H9 (cell line): ENCODE results near the gene TMEM271. TPM values are rescaled to one million over a fixed set of nuclear protein-coding genes. Genes with fewer than 3 reads are reported as not detected.

Experiments
- DNase-seq: peaks from one replicate; pipeline ENCODE4 v3.0.0-alpha.2; 2017
- H2AFZ ChIP-seq: one replicate; pipeline ENCODE4 v1.6.1; 2013; ENCODE audit warnings: mild to moderate bottlenecking, low read length, control low read depth, moderate library complexity
- H2AK5ac ChIP-seq: 2 replicates; pipeline ENCODE4 v1.6.1; 2013; ENCODE audit warnings: low read length, control low read depth, mixed read lengths; ENCODE audit not compliant: insufficient read length
- H2BK120ac ChIP-seq: one replicate; pipeline ENCODE4 v1.6.1; 2013; ENCODE audit warnings: low read depth, mild to moderate bottlenecking, low read length, control low read depth, inconsistent platforms; ENCODE audit not compliant: poor library complexity, severe bottlenecking
- H2BK12ac ChIP-seq: 2 replicates; pipeline ENCODE4 v1.6.1; 2013; ENCODE audit warnings: low read length, control low read depth, mixed read lengths, low read depth; ENCODE audit not compliant: insufficient read length
- H2BK15ac ChIP-seq: 2 replicates; pipeline ENCODE4 v1.6.1; 2013; ENCODE audit warnings: low read depth, low read length, control low read depth
- H2BK20ac ChIP-seq: one replicate; pipeline ENCODE4 v1.6.1; 2013; ENCODE audit warnings: low read depth, mild to moderate bottlenecking, low read length, control low read depth, inconsistent platforms; ENCODE audit not compliant: poor library complexity, severe bottlenecking
- H2BK5ac ChIP-seq: 2 replicates; pipeline ENCODE4 v1.6.1; 2013; ENCODE audit warnings: low read length, control low read depth, mixed read lengths; ENCODE audit not compliant: insufficient read length
- H3K14ac ChIP-seq: 2 replicates; pipeline ENCODE4 v1.6.1; 2013; ENCODE audit warnings: low read length, control low read depth; ENCODE audit not compliant: insufficient read depth
- H3K18ac ChIP-seq: 2 replicates; pipeline ENCODE4 v1.6.1; 2013; ENCODE audit warnings: low read depth, mild to moderate bottlenecking, mixed read lengths, low read length, control low read depth; ENCODE audit not compliant: insufficient read length
- H3K23ac ChIP-seq: 2 replicates; pipeline ENCODE4 v1.6.1; 2013; ENCODE audit warnings: low read length, control low read depth, mixed read lengths, low read depth; ENCODE audit not compliant: insufficient read length
- H3K23me2 ChIP-seq: 2 replicates; pipeline ENCODE4 v1.6.1; 2013; ENCODE audit warnings: low read depth, mild to moderate bottlenecking, mixed read lengths, low read length, control low read depth; ENCODE audit not compliant: insufficient read length, poor library complexity, severe bottlenecking
- H3K27ac ChIP-seq: 2 replicates; pipeline ENCODE4 v1.5.1; 2013; ENCODE audit warnings: low read length, control low read depth, mixed read lengths, low read depth; ENCODE audit not compliant: insufficient read length
- H3K27me3 ChIP-seq: 2 replicates; pipeline ENCODE4 v1.6.1; 2013; ENCODE audit warnings: low read length, control low read depth, inconsistent platforms; ENCODE audit not compliant: insufficient read depth
- H3K4ac ChIP-seq: 2 replicates; pipeline ENCODE4 v1.6.1; 2013; ENCODE audit warnings: low read depth, mild to moderate bottlenecking, control low read depth, inconsistent platforms, low read length, moderate library complexity
- H3K4me1 ChIP-seq: 2 replicates; pipeline ENCODE4 v1.6.1; 2013; ENCODE audit warnings: low read length, control low read depth, inconsistent platforms; ENCODE audit not compliant: insufficient read depth
- H3K4me2 ChIP-seq: 2 replicates; pipeline ENCODE4 v1.6.1; 2013; ENCODE audit warnings: low read length, control low read depth, mixed read lengths; ENCODE audit not compliant: insufficient read length, insufficient read depth
- H3K56ac ChIP-seq: 2 replicates; pipeline ENCODE4 v1.6.1; 2013; ENCODE audit warnings: low read depth, mild to moderate bottlenecking, mixed read lengths, low read length, control low read depth; ENCODE audit not compliant: insufficient read length
- H3K79me1 ChIP-seq: 2 replicates; pipeline ENCODE4 v1.6.1; 2013; ENCODE audit warnings: low read depth, mild to moderate bottlenecking, moderate library complexity, low read length, control low read depth, inconsistent platforms; ENCODE audit not compliant: insufficient read depth, poor library complexity, severe bottlenecking
- H3K79me2 ChIP-seq: 2 replicates; pipeline ENCODE4 v1.6.1; 2013; ENCODE audit warnings: low read length, control low read depth, inconsistent platforms; ENCODE audit not compliant: insufficient read depth
- H3K9ac ChIP-seq: 2 replicates; pipeline ENCODE4 v1.6.1; 2013; ENCODE audit warnings: low read length, control low read depth, mixed read lengths; ENCODE audit not compliant: insufficient read length; ENCODE audit errors: extremely low read depth
- H3K9me3 ChIP-seq: one replicate; pipeline ENCODE4 v1.6.1; 2013; ENCODE audit warnings: low read depth, low read length, inconsistent platforms; ENCODE audit not compliant: control insufficient read depth
- H3T11ph ChIP-seq: one replicate; pipeline ENCODE4 v1.6.1; 2013; ENCODE audit warnings: mild to moderate bottlenecking, low read length, control low read depth, inconsistent platforms
- H4K20me1 ChIP-seq: one replicate; pipeline ENCODE4 v1.6.1; 2013; ENCODE audit not compliant: control insufficient read depth, insufficient read length, insufficient read depth
- H4K5ac ChIP-seq: 2 replicates; pipeline ENCODE4 v1.6.1; 2013; ENCODE audit warnings: low read depth, mild to moderate bottlenecking, mixed read lengths, low read length, control low read depth; ENCODE audit not compliant: insufficient read length
- H4K8ac ChIP-seq: replicated peaks from 2 replicates; pipeline ENCODE4 v1.6.1; 2013; ENCODE audit warnings: low read length, control low read depth, mixed read lengths, low read depth; ENCODE audit not compliant: insufficient read length
- H4K91ac ChIP-seq: 2 replicates; pipeline ENCODE4 v1.6.1; 2013; ENCODE audit warnings: low read depth, mild to moderate bottlenecking, moderate library complexity, mixed read lengths, low read length, control low read depth; ENCODE audit not compliant: insufficient read length
- H3K27ac Mint-ChIP-seq, 3 experiments: 2 replicates in 2 of 3; 3 replicates in 1 of 3; pipeline ENCODE4 v1.8.0; 2020 to 2021; ENCODE audit warnings: mixed read lengths in 3 of 3, mild to moderate bottlenecking in 1 of 3, moderate library complexity in 1 of 3
- H3K27me3 Mint-ChIP-seq: 2 replicates; pipeline ENCODE4 v1.8.0; 2021; ENCODE audit warnings: low read depth, mild to moderate bottlenecking, moderate library complexity, mixed read lengths
- H3K36me3 Mint-ChIP-seq, 3 experiments: 2 replicates in 2 of 3; 3 replicates in 1 of 3; pipeline ENCODE4 v1.8.0; 2020 to 2021; ENCODE audit warnings: low read depth in 3 of 3, mixed read lengths in 3 of 3; ENCODE audit not compliant: insufficient read depth in 1 of 3
- H3K4me1 Mint-ChIP-seq, 2 experiments: 2 replicates each; pipeline ENCODE4 v1.8.0; 2020; ENCODE audit warnings: mixed read lengths in 2 of 2
- H3K4me3 Mint-ChIP-seq, 2 experiments: 2 replicates in 1 of 2; 3 replicates in 1 of 2; pipeline ENCODE4 v1.8.0; 2020 to 2021; ENCODE audit warnings: mild to moderate bottlenecking in 2 of 2, mixed read lengths in 2 of 2, moderate library complexity in 1 of 2
- H3K9me3 Mint-ChIP-seq, 2 experiments: 2 replicates in 1 of 2; 3 replicates in 1 of 2; pipeline ENCODE4 v1.8.0; 2020; ENCODE audit warnings: mild to moderate bottlenecking in 2 of 2, mixed read lengths in 2 of 2, moderate library complexity in 1 of 2
- WGBS: extraction: QIAGEN DNeasy Blood & Tissue Kit; methylation state at CpG from one replicate; pipeline ENCODE4 v1.1.7; 2013; ENCODE audit warnings: missing lambda C conversion rate, low lambda C conversion rate, mixed read lengths; ENCODE audit not compliant: insufficient read length; ENCODE audit errors: extremely low coverage; 5-methylcytosine and 5-hydroxymethylcytosine counted together
- total RNA-seq: library from RNA; stranded (reverse); gene quantifications from 2 replicates; pipeline ENCODE4 v1.2.1, GENCODE V29; 2021
- TF ChIP-seq, protein P1 (sequence below): fragments of 200-600 bp; sonication (generic); conservative IDR thresholded peaks from 3 replicates; pipeline ENCODE4 v1.8.0; 2021; ENCODE audit warnings: antibody characterized with exemption, mild to moderate bottlenecking

Gene TMEM271
- total RNA-seq, 1 experiment from 2014 or later, result 0.09 TPM

- H2AFZ ChIP-seq, result no peak overlapping the region
- no peak overlapping the region for H3K9ac ChIP-seq
- peaks cover 74% of the 10 kb centered on the region for H3K27me3 Mint-ChIP-seq
- H3K79me1 ChIP-seq, result no peaks in the 10 kb centered on the region
- no peak overlapping the region for H2BK20ac ChIP-seq
- no peak overlapping the region for H3K23ac ChIP-seq
- H3K9me3 Mint-ChIP-seq, result peaks cover 10 to 17% of the 10 kb centered on the region in 2 experiments
- no peak overlapping the region for H2BK15ac ChIP-seq
- H3K36me3 Mint-ChIP-seq, result peaks cover 0 to 3% (median 0%) of the 10 kb centered on the region in 3 experiments; a peak in 2 of 7 replicates
- no peak overlapping the region for H2AK5ac ChIP-seq
- no peak overlapping the region for H3K14ac ChIP-seq
- H3K18ac ChIP-seq, result no peak overlapping the region
- H3K56ac ChIP-seq, result no peak overlapping the region
- H4K91ac ChIP-seq, result no peak overlapping the region
- no peak overlapping the region for H2BK12ac ChIP-seq
- H3K4me2 ChIP-seq, result no peak overlapping the region
- no peak overlapping the region for H2BK120ac ChIP-seq
- no peak overlapping the region for H2BK5ac ChIP-seq
- H4K5ac ChIP-seq, result no peak overlapping the region
- H3K23me2 ChIP-seq, result no peaks in the 10 kb centered on the region
- no peaks in the 10 kb centered on the region for H3K79me2 ChIP-seq
- H3K27ac Mint-ChIP-seq, result no peak overlapping the region
- no peak overlapping the region for H3T11ph ChIP-seq
- peaks cover 0 to 7% of the 10 kb centered on the region in 2 experiments; a peak in 2 of 4 replicates for H3K4me1 Mint-ChIP-seq
- H3K4me3 Mint-ChIP-seq, result no peak overlapping the region
- no peak overlapping the region for H3K27ac ChIP-seq
- H4K20me1 ChIP-seq, result no peaks in the 10 kb centered on the region
- WGBS, result no CpG with 5 or more reads among the region's 2 CpGs
- TF ChIP-seq, protein P1, sequence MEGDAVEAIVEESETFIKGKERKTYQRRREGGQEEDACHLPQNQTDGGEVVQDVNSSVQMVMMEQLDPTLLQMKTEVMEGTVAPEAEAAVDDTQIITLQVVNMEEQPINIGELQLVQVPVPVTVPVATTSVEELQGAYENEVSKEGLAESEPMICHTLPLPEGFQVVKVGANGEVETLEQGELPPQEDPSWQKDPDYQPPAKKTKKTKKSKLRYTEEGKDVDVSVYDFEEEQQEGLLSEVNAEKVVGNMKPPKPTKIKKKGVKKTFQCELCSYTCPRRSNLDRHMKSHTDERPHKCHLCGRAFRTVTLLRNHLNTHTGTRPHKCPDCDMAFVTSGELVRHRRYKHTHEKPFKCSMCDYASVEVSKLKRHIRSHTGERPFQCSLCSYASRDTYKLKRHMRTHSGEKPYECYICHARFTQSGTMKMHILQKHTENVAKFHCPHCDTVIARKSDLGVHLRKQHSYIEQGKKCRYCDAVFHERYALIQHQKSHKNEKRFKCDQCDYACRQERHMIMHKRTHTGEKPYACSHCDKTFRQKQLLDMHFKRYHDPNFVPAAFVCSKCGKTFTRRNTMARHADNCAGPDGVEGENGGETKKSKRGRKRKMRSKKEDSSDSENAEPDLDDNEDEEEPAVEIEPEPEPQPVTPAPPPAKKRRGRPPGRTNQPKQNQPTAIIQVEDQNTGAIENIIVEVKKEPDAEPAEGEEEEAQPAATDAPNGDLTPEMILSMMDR, result no peak
- H4K8ac ChIP-seq, result no peak overlapping the region
- H3K27me3 ChIP-seq, result peaks cover 10% of the 10 kb centered on the region; the same call in 1 of the 2 replicates
- H3K9me3 ChIP-seq, result no peaks in the 10 kb centered on the region
- H3K4me1 ChIP-seq, result no peaks in the 10 kb centered on the region
- no peak overlapping the region for H3K4ac ChIP-seq
- no peak for DNase-seq
Observed at GRCh38 chr4:583820-584219, 7.7 kb upstream of the TMEM271 start.
